Activated T-cell treated with anti-CD3 and anti-CD28 coated beads, Interleukin-2, amount 50 U/mL, for 24 hours (primary cell): ENCODE results near the gene DENND1A.

Experiments
- DNase-seq: peaks from one replicate; pipeline ENCODE4 v3.0.0-alpha.2; 2020
- H3K27ac Mint-ChIP-seq: 2 replicates; pipeline ENCODE4 v1.8.0; 2020; ENCODE audit warnings: mild to moderate bottlenecking, mixed read lengths
- H3K27me3 Mint-ChIP-seq: 2 replicates; pipeline ENCODE4 v1.8.0; 2020; ENCODE audit warnings: mixed read lengths
- H3K36me3 Mint-ChIP-seq: 2 replicates; pipeline ENCODE4 v1.8.0; 2020; ENCODE audit warnings: low read depth, mixed read lengths
- H3K4me1 Mint-ChIP-seq: 2 replicates; pipeline ENCODE4 v1.8.0; 2020; ENCODE audit warnings: low read depth, mixed read lengths
- H3K4me3 Mint-ChIP-seq: 2 replicates; pipeline ENCODE4 v1.8.0; 2020; ENCODE audit warnings: mild to moderate bottlenecking, moderate library complexity, mixed read lengths
- H3K9me3 Mint-ChIP-seq: 2 replicates; pipeline ENCODE4 v1.8.0; 2020; ENCODE audit warnings: mixed read lengths

Gene DENND1A

GRCh38 chr9:123469282-123469681 is 460.6 kb downstream of the DENND1A start:
- H3K36me3 Mint-ChIP-seq, result no peaks in the 10 kb centered on the region
- no peaks in the 10 kb centered on the region for H3K27me3 Mint-ChIP-seq
- no peak overlapping the region for H3K27ac Mint-ChIP-seq
- H3K9me3 Mint-ChIP-seq, result no peaks in the 10 kb centered on the region
- no peak overlapping the region for H3K4me3 Mint-ChIP-seq
- DNase-seq, result no peak
- H3K4me1 Mint-ChIP-seq, result peaks cover 2% of the 10 kb centered on the region

- Mint-ChIP-seq H3K27ac (no peak overlapping the region), H3K9me3 (no peaks in the 10 kb centered on the region), H3K27me3 (no peaks in the 10 kb centered on the region), H3K36me3 (no peaks in the 10 kb centered on the region), H3K4me1 (peaks cover 2% of the 10 kb centered on the region), H3K4me3 (no peak overlapping the region)
- DNase-seq, result no peak
These were observed 461.4 kb downstream of the DENND1A start for GRCh38 chr9:123468541-123468940.

- peaks cover 2% of the 10 kb centered on the region for H3K4me1 Mint-ChIP-seq
- no peaks in the 10 kb centered on the region for H3K36me3 Mint-ChIP-seq
- DNase-seq, result no peak
- H3K9me3 Mint-ChIP-seq, result no peaks in the 10 kb centered on the region
- no peak overlapping the region for H3K4me3 Mint-ChIP-seq
- no peak overlapping the region for H3K27ac Mint-ChIP-seq
- no peaks in the 10 kb centered on the region for H3K27me3 Mint-ChIP-seq
These were observed 464.6 kb downstream of the DENND1A start for GRCh38 chr9:123465304-123465703.

- Mint-ChIP-seq H3K36me3 (peaks cover 13% of the 10 kb centered on the region), H3K27ac (no peak overlapping the region), H3K4me1 (no peaks in the 10 kb centered on the region), H3K4me3 (no peak overlapping the region), H3K27me3 (no peaks in the 10 kb centered on the region), H3K9me3 (no peaks in the 10 kb centered on the region)
- no peak for DNase-seq
These were observed 469.8 kb downstream of the DENND1A start for GRCh38 chr9:123460091-123460490.

GRCh38 chr9:123457583-123457982 is 472.3 kb downstream of the DENND1A start:
- no peak for DNase-seq
- Mint-ChIP-seq H3K27me3 (no peaks in the 10 kb centered on the region), H3K27ac (no peak overlapping the region), H3K4me1 (no peaks in the 10 kb centered on the region), H3K36me3 (peaks cover 13% of the 10 kb centered on the region), H3K9me3 (no peaks in the 10 kb centered on the region), H3K4me3 (no peak overlapping the region)

GRCh38 chr9:123456011-123456410 is 473.9 kb downstream of the DENND1A start:
- Mint-ChIP-seq H3K36me3 (peaks cover 27% of the 10 kb centered on the region), H3K9me3 (no peaks in the 10 kb centered on the region), H3K27me3 (no peaks in the 10 kb centered on the region)

GRCh38 chr9:123455187-123455586 is 474.7 kb downstream of the DENND1A start:
- no peaks in the 10 kb centered on the region for H3K4me1 Mint-ChIP-seq
- H3K4me3 Mint-ChIP-seq, result no peak overlapping the region
- H3K27me3 Mint-ChIP-seq, result no peaks in the 10 kb centered on the region
- no peak for DNase-seq
- no peaks in the 10 kb centered on the region for H3K9me3 Mint-ChIP-seq
- H3K36me3 Mint-ChIP-seq, result peaks cover 36% of the 10 kb centered on the region
- no peak overlapping the region for H3K27ac Mint-ChIP-seq

More at GRCh38 chr9:123456011-123456410, 473.9 kb downstream of the DENND1A start:
- Mint-ChIP-seq H3K4me3 (no peak overlapping the region), H3K4me1 (no peaks in the 10 kb centered on the region), H3K27ac (no peak overlapping the region)
- DNase-seq, result no peak

GRCh38 chr9:123454361-123454760 is 475.6 kb downstream of the DENND1A start:
- Mint-ChIP-seq H3K4me3 (no peak overlapping the region), H3K27me3 (no peaks in the 10 kb centered on the region), H3K36me3 (peaks cover 39% of the 10 kb centered on the region), H3K9me3 (no peaks in the 10 kb centered on the region), H3K27ac (no peak overlapping the region), H3K4me1 (no peaks in the 10 kb centered on the region)
- DNase-seq, result no peak

GRCh38 chr9:123453831-123454321 is 476.1 kb downstream of the DENND1A start:
- H3K27me3 Mint-ChIP-seq, result no peaks in the 10 kb centered on the region
- DNase-seq, result no peak
- H3K27ac Mint-ChIP-seq, result no peak overlapping the region
- H3K9me3 Mint-ChIP-seq, result no peaks in the 10 kb centered on the region
- no peaks in the 10 kb centered on the region for H3K4me1 Mint-ChIP-seq
- H3K4me3 Mint-ChIP-seq, result no peak overlapping the region
- peaks cover 39% of the 10 kb centered on the region for H3K36me3 Mint-ChIP-seq

- no peaks in the 10 kb centered on the region for H3K4me1 Mint-ChIP-seq
- H3K27me3 Mint-ChIP-seq, result no peaks in the 10 kb centered on the region
- peaks cover 40% of the 10 kb centered on the region for H3K36me3 Mint-ChIP-seq
- H3K9me3 Mint-ChIP-seq, result no peaks in the 10 kb centered on the region
- H3K27ac Mint-ChIP-seq, result no peak overlapping the region
- H3K4me3 Mint-ChIP-seq, result no peak overlapping the region
- DNase-seq, result no peak
These were observed 476.8 kb downstream of the DENND1A start for GRCh38 chr9:123453076-123453667.

- DNase-seq, result no peak
- Mint-ChIP-seq H3K27ac (no peak overlapping the region), H3K9me3 (no peaks in the 10 kb centered on the region), H3K36me3 (peaks cover 53% of the 10 kb centered on the region), H3K4me1 (no peaks in the 10 kb centered on the region), H3K4me3 (no peak overlapping the region), H3K27me3 (no peaks in the 10 kb centered on the region)
These were observed 478.9 kb downstream of the DENND1A start for GRCh38 chr9:123450996-123451395.

GRCh38 chr9:123450098-123450770 is 479.7 kb downstream of the DENND1A start:
- H3K36me3 Mint-ChIP-seq, result peaks cover 54% of the 10 kb centered on the region
- DNase-seq, result no peak
- no peaks in the 10 kb centered on the region for H3K4me1 Mint-ChIP-seq
- no peaks in the 10 kb centered on the region for H3K27me3 Mint-ChIP-seq
- no peaks in the 10 kb centered on the region for H3K9me3 Mint-ChIP-seq
- no peak overlapping the region for H3K27ac Mint-ChIP-seq
- no peak overlapping the region for H3K4me3 Mint-ChIP-seq

- no peak for DNase-seq
- peaks cover 53% of the 10 kb centered on the region for H3K36me3 Mint-ChIP-seq
- H3K9me3 Mint-ChIP-seq, result no peaks in the 10 kb centered on the region
- H3K4me1 Mint-ChIP-seq, result no peaks in the 10 kb centered on the region
- no peak overlapping the region for H3K27ac Mint-ChIP-seq
- no peaks in the 10 kb centered on the region for H3K27me3 Mint-ChIP-seq
- no peak overlapping the region for H3K4me3 Mint-ChIP-seq
These were observed 481.8 kb downstream of the DENND1A start for GRCh38 chr9:123447934-123448646.

- H3K36me3 Mint-ChIP-seq, result peaks cover 42% of the 10 kb centered on the region
These were observed 483.8 kb downstream of the DENND1A start for GRCh38 chr9:123445981-123446610.

More at GRCh38 chr9:123445981-123446610, 483.8 kb downstream of the DENND1A start:
- Mint-ChIP-seq H3K4me1 (no peaks in the 10 kb centered on the region), H3K27me3 (no peaks in the 10 kb centered on the region), H3K27ac (peak overlapping the region; percentile 33), H3K4me3 (no peak overlapping the region), H3K9me3 (no peaks in the 10 kb centered on the region)
- no peak for DNase-seq
